DMS153 (cell line): Measurements from ENCODE around the gene HCFC1R1.
A peak's percentile ranks its signal among the peaks of the same experiment; 100 is the strongest.

Source experiments
- DNase-seq: peaks from one replicate; lab custom pipeline; 2025; lab: John Stamatoyannopoulos, UW

The HCFC1R1 gene

GRCh38 chr16:3035972-3036725, 12.4 kb upstream of the HCFC1R1 start:
- DNase-seq = no peak

- no peak for DNase-seq
Observed at GRCh38 chr16:3035289-3035971, 11.7 kb upstream of the HCFC1R1 start.

- no peak for DNase-seq
Observed at GRCh38 chr16:3032624-3033023, 8.9 kb upstream of the HCFC1R1 start.

GRCh38 chr16:3030222-3031212, 6.8 kb upstream of the HCFC1R1 start:
- no peak for DNase-seq

GRCh38 chr16:3029491-3030221, 5.9 kb upstream of the HCFC1R1 start:
- no peak for DNase-seq

GRCh38 chr16:3028716-3029319, 5.1 kb upstream of the HCFC1R1 start:
- no peak for DNase-seq

- DNase-seq = peak; percentile 68
Observed at GRCh38 chr16:3027983-3028715, 4.4 kb upstream of the HCFC1R1 start.

GRCh38 chr16:3027489-3027795, 3.7 kb upstream of the HCFC1R1 start:
- DNase-seq = no peak

- no peak for DNase-seq
Observed at GRCh38 chr16:3026609-3027488, 3.1 kb upstream of the HCFC1R1 start.

- no peak for DNase-seq
Observed at GRCh38 chr16:3026003-3026378, 2.2 kb upstream of the HCFC1R1 start.

GRCh38 chr16:3025032-3026002, 1.6 kb upstream of the HCFC1R1 start:
- DNase-seq = no peak

GRCh38 chr16:3023415-3023668, 400 bp downstream of the HCFC1R1 start:
- no peak for DNase-seq

GRCh38 chr16:3022684-3023414, 893 bp downstream of the HCFC1R1 start:
- no peak for DNase-seq

- DNase-seq = no peak
Observed at GRCh38 chr16:3022208-3022683, 1.5 kb downstream of the HCFC1R1 start.

- no peak for DNase-seq
Observed at GRCh38 chr16:3021449-3022207, 2.1 kb downstream of the HCFC1R1 start.

- DNase-seq = no peak
Observed at GRCh38 chr16:3020604-3021448, 2.9 kb downstream of the HCFC1R1 start.
